Testis (tissue), 2 donors: ENCODE measurements around the gene PPP1R13B.

Experiments used
- POLR2A ChIP-seq: fragments of 450-650 bp; IDR thresholded peaks from one replicate; pipeline ENCODE4 v1.6.1; 2017; ENCODE audit warnings: antibody characterized with exemption, mild to moderate bottlenecking, moderate library complexity
- TF ChIP-seq, protein P1 (sequence below), 3 experiments: fragments of 450-650 bp in 2 of 3; fragments of 200-600 bp in 1 of 3; sonication (generic) in 1 of 3; IDR thresholded peaks; one replicate each; pipeline ENCODE4 v1.5.1; 2016 to 2019; ENCODE audit warnings: antibody characterized with exemption in 3 of 3, mild to moderate bottlenecking in 2 of 3, moderate library complexity in 1 of 3

DNA sequence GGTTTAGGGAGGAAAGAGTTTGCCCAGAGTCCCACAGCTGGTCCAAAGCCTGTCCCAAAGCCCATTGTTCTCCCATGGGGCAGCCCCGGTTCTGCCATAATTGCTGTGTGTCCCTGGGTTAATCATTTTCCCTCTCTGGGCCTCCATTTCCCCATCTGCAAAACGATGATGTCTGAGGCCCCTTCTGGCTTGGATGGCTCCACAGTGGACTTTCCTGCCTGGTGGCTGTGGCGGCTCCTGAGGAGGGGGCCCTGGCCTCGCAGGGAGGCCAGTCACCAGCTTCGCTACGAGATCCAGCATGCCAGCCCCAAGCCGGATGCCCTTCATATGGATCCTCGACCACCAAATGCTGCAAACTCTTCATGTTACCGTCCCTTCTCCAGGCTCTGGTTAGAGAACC, 37.5 kb upstream of the PPP1R13B start:
- no peak for TF ChIP-seq POLR2A
- TF ChIP-seq, protein P1, sequence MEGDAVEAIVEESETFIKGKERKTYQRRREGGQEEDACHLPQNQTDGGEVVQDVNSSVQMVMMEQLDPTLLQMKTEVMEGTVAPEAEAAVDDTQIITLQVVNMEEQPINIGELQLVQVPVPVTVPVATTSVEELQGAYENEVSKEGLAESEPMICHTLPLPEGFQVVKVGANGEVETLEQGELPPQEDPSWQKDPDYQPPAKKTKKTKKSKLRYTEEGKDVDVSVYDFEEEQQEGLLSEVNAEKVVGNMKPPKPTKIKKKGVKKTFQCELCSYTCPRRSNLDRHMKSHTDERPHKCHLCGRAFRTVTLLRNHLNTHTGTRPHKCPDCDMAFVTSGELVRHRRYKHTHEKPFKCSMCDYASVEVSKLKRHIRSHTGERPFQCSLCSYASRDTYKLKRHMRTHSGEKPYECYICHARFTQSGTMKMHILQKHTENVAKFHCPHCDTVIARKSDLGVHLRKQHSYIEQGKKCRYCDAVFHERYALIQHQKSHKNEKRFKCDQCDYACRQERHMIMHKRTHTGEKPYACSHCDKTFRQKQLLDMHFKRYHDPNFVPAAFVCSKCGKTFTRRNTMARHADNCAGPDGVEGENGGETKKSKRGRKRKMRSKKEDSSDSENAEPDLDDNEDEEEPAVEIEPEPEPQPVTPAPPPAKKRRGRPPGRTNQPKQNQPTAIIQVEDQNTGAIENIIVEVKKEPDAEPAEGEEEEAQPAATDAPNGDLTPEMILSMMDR (IDR thresholded peaks at IDR 0.05), result no peak
